SK-N-MC (cell line): ENCODE measurements around the gene ST3GAL4.

Source experiments
- EZH2 ChIP-seq: fragments of 200-600 bp; sonication (generic); IDR thresholded peaks from one replicate; pipeline ENCODE4 v1.6.1; 2017; ENCODE audit warnings: antibody characterized with exemption
- POLR2AphosphoS5 ChIP-seq: IDR thresholded peaks from 2 replicates; pipeline ENCODE4 v1.6.1; 2012; ENCODE audit warnings: mild to moderate bottlenecking, low read depth, low read length, borderline replicate concordance

- TF ChIP-seq POLR2AphosphoS5: no peak
- no peak for TF ChIP-seq EZH2
Measured at GRCh38 chr11:126328001-126328390, 27.5 kb upstream of the ST3GAL4 start.
